ENCODE data around the gene PCBD2. TPM values are rescaled to one million over a fixed set of nuclear protein-coding genes. Genes with fewer than 3 reads are reported as not detected.

PCBD2 gene
- polyA plus RNA-seq, 2 of the 4 experiments (the other 2 are of a cell fraction) = 9.5 to 13.6 TPM

GRCh38 chr5:134967607-134968006, 62.7 kb downstream of the PCBD2 start, which contains the start of gene CATSPER3:
Gene CATSPER3, plus strand, starts transcription at chr5:134967907. Its CDS starts 85 bp downstream, at chr5:134967992.
- H3K27ac ChIP-seq = no peak within 1 kb of the TSS
- no peak for FAIRE-seq

GRCh38 chr5:134968055-134968454, 63.1 kb downstream of the PCBD2 start:
- Histone ChIP-seq H3K4me3 (no peak overlapping the region), H3K4me1 (no peaks in the 10 kb centered on the region), H3K27ac (no peak overlapping the region), H3K4me2 (no peak overlapping the region), H3K9me3 (no peaks in the 10 kb centered on the region)
- CTCF ChIA-PET = no interaction called here
- FAIRE-seq = no peak
- DNase-seq (ENCODE audit: low read depth in 1 of 2, low spot score in 1 of 2) = no peak
- POLR2A ChIA-PET = no interaction called here
- no peak for ATAC-seq
- 95% methylated on average over 3 of the region's 3 CpGs for WGBS (ENCODE audit: missing lambda C conversion rate)
- TF ChIP-seq MAFK (IDR thresholded peaks at IDR 0.05; ENCODE audit: partially characterized antibody) (no peak), BHLHE40 (IDR thresholded peaks at IDR 0.05; ENCODE audit: low read depth, low read length) (no peak), GATA3 (IDR thresholded peaks at IDR 0.05; ENCODE audit: borderline replicate concordance) (no peak), POLR2AphosphoS2 (conservative IDR thresholded peaks at IDR 0.05; ENCODE audit: low read length) (no peak), TFCP2L1 (CRISPR knock-in tag; IDR thresholded peaks at IDR 0.05) (no peak), RAD21 (conservative IDR thresholded peaks at IDR 0.05 in 1 of 2, IDR thresholded peaks at IDR 0.05 in 1 of 2) (no peak), USF2 (IDR thresholded peaks at IDR 0.05) (no peak), RARB (CRISPR knock-in tag; IDR thresholded peaks at IDR 0.05) (no peak), PHF8 (IDR thresholded peaks at IDR 0.05; ENCODE audit: borderline replicate concordance, low read depth) (no peak), CHD4 (IDR thresholded peaks at IDR 0.05; ENCODE audit: borderline replicate concordance) (no peak), ESRRA (IDR thresholded peaks at IDR 0.05; ENCODE audit: borderline replicate concordance, low read length) (no peak), REST (IDR thresholded peaks at IDR 0.05) (no peak), MAZ (IDR thresholded peaks at IDR 0.05; ENCODE audit: borderline replicate concordance, low read depth, low read length) (no peak), BCL3 (IDR thresholded peaks at IDR 0.05) (no peak), JUN (IDR thresholded peaks at IDR 0.05) (no peak)

More at GRCh38 chr5:134967607-134968006, 62.7 kb downstream of the PCBD2 start, which contains the start of gene CATSPER3:
- POLR2A ChIA-PET = no interaction called here
- no peak for DNase-seq (ENCODE audit: low read depth in 1 of 2, low spot score in 1 of 2)
- WGBS (ENCODE audit: missing lambda C conversion rate) = 96% methylated on average over 3 of the region's 3 CpGs
- no peak for ATAC-seq
- Histone ChIP-seq H3K9me3 (no peaks in the 10 kb centered on the region), H3K4me1 (no peaks in the 10 kb centered on the region), H3K4me2 (no peak within 1 kb of the TSS), H3K4me3 (no peak within 1 kb of the TSS)
- CTCF ChIA-PET = no interaction called here
- TF ChIP-seq CEBPB (IDR thresholded peaks at IDR 0.05) (no peak), REST (IDR thresholded peaks at IDR 0.05) (no peak), PBX3 (IDR thresholded peaks at IDR 0.05) (no peak), ZC3H11A (IDR thresholded peaks at IDR 0.05) (no peak), EHF (CRISPR knock-in tag; IDR thresholded peaks at IDR 0.05) (no peak), KDM5A (IDR thresholded peaks at IDR 0.05) (no peak), EHMT2 (IDR thresholded peaks at IDR 0.05; ENCODE audit: low read depth) (no peak), HOXA7 (CRISPR knock-in tag; IDR thresholded peaks at IDR 0.05) (no peak), SREBF2 (IDR thresholded peaks at IDR 0.05) (no peak), GATA3 (IDR thresholded peaks at IDR 0.05; ENCODE audit: borderline replicate concordance) (no peak), MAZ (IDR thresholded peaks at IDR 0.05; ENCODE audit: borderline replicate concordance, low read depth, low read length) (no peak), POLR2A (IDR thresholded peaks at IDR 0.05; ENCODE audit: low read length) (no peak)

Measured in A549 (cell line).